ENCODE data around the gene SDC3. TPM values are rescaled to one million over a fixed set of nuclear protein-coding genes. Genes with fewer than 3 reads are reported as not detected.

The SDC3 gene
- total RNA-seq, 1 experiment from 2014 or later: 3.7 TPM

GRCh38 chr1:30850607-30851006, 58.0 kb downstream of the SDC3 start:
- ChIA-PET CTCF (no interaction called here), POLR2A (no interaction called here)
- TF ChIP-seq CTCF (IDR thresholded peaks at IDR 0.05; ENCODE audit: insufficient read depth in 1 of 2, low read depth in 1 of 2, low read length in 1 of 2, severe bottlenecking in 1 of 2, unreplicated experiment in 1 of 2): no peak
- intact Hi-C loops (cut with micrococcal nuclease; ENCODE audit: unreplicated experiment): loop anchor here (5.0 kb wide), 1 partner anchor 48 kb away; no protein-coding TSS in a partner anchor
- H3K4me1 ChIP-seq: no peaks in the 10 kb centered on the region
- Mint-ChIP-seq H3K36me3 (ENCODE audit: insufficient read depth, unreplicated experiment) (no peaks in the 10 kb centered on the region), H3K27me3 (ENCODE audit: insufficient read depth, unreplicated experiment) (peaks cover 10% of the 10 kb centered on the region), H3K9me3 (ENCODE audit: unreplicated experiment) (no peaks in the 10 kb centered on the region), H3K4me3 (ENCODE audit: unreplicated experiment) (no peak overlapping the region), H3K4me1 (ENCODE audit: low read depth, unreplicated experiment) (no peaks in the 10 kb centered on the region), H3K27ac (ENCODE audit: unreplicated experiment) (no peak overlapping the region)
- no peak overlapping the region for H3K4me3 ChIP-seq (ENCODE audit: low read depth, low read length)
- H3K9me3 ChIP-seq: no peaks in the 10 kb centered on the region
- no peaks in the 10 kb centered on the region for H3K27me3 ChIP-seq (replicated peaks; ENCODE audit: control insufficient read depth, insufficient read depth, low read length)
- no peaks in the 10 kb centered on the region for H3K36me3 ChIP-seq (ENCODE audit: control insufficient read depth, insufficient read depth, low read length)
- BruUV-seq (replicated peaks): no TSS peak
- no peak for DNase-seq

- peaks cover 5% of the 10 kb centered on the region for H3K36me3 Mint-ChIP-seq (ENCODE audit: insufficient read depth, unreplicated experiment)
- no TSS peak for BruUV-seq (replicated peaks)
- H3K4me1 Mint-ChIP-seq (ENCODE audit: low read depth, unreplicated experiment): no peaks in the 10 kb centered on the region
- TF ChIP-seq CTCF (IDR thresholded peaks at IDR 0.05; ENCODE audit: insufficient read depth in 1 of 2, low read depth in 1 of 2, low read length in 1 of 2, severe bottlenecking in 1 of 2, unreplicated experiment in 1 of 2): no peak
- no peak overlapping the region for H3K4me3 Mint-ChIP-seq (ENCODE audit: unreplicated experiment)
- DNase-seq: no peak
- H3K9me3 Mint-ChIP-seq (ENCODE audit: unreplicated experiment): no peaks in the 10 kb centered on the region
- H3K4me3 ChIP-seq (ENCODE audit: low read depth, low read length): no peak overlapping the region
- no peak overlapping the region for H3K27ac Mint-ChIP-seq (ENCODE audit: unreplicated experiment)
- no peaks in the 10 kb centered on the region for H3K9me3 ChIP-seq
- CTCF ChIA-PET: interaction anchor here (1.2 kb wide), 1 partner anchor 66 kb away, joined by 3 read pairs; no protein-coding TSS in a partner anchor
- intact Hi-C loops (cut with micrococcal nuclease; ENCODE audit: unreplicated experiment): no loop called here
- no peaks in the 10 kb centered on the region for H3K27me3 ChIP-seq (replicated peaks; ENCODE audit: control insufficient read depth, insufficient read depth, low read length)
- peaks cover 16% of the 10 kb centered on the region for H3K27me3 Mint-ChIP-seq (ENCODE audit: insufficient read depth, unreplicated experiment)
- POLR2A ChIA-PET: no interaction called here
- H3K4me1 ChIP-seq: no peaks in the 10 kb centered on the region
- no peaks in the 10 kb centered on the region for H3K36me3 ChIP-seq (ENCODE audit: control insufficient read depth, insufficient read depth, low read length)
Observed at GRCh38 chr1:30848130-30848529, 60.4 kb downstream of the SDC3 start.

- intact Hi-C loops (cut with micrococcal nuclease; ENCODE audit: unreplicated experiment): no loop called here
- Mint-ChIP-seq H3K4me1 (ENCODE audit: low read depth, unreplicated experiment) (no peaks in the 10 kb centered on the region), H3K4me3 (ENCODE audit: unreplicated experiment) (no peak overlapping the region), H3K27ac (ENCODE audit: unreplicated experiment) (no peak overlapping the region), H3K36me3 (ENCODE audit: insufficient read depth, unreplicated experiment) (peaks cover 5% of the 10 kb centered on the region), H3K9me3 (ENCODE audit: unreplicated experiment) (no peaks in the 10 kb centered on the region), H3K27me3 (ENCODE audit: insufficient read depth, unreplicated experiment) (peaks cover 16% of the 10 kb centered on the region)
- no peak for DNase-seq
- ChIA-PET CTCF (interaction anchor here (1.2 kb wide), 1 partner anchor 65 kb away, joined by 3 read pairs; no protein-coding TSS in a partner anchor), POLR2A (no interaction called here)
- Histone ChIP-seq H3K36me3 (ENCODE audit: control insufficient read depth, insufficient read depth, low read length) (no peaks in the 10 kb centered on the region), H3K9me3 (no peaks in the 10 kb centered on the region), H3K4me3 (ENCODE audit: low read depth, low read length) (no peak overlapping the region), H3K27me3 (replicated peaks; ENCODE audit: control insufficient read depth, insufficient read depth, low read length) (no peaks in the 10 kb centered on the region; the same call in 1 of the 2 replicates), H3K4me1 (no peaks in the 10 kb centered on the region)
- no peak for TF ChIP-seq CTCF (IDR thresholded peaks at IDR 0.05; ENCODE audit: insufficient read depth in 1 of 2, low read depth in 1 of 2, low read length in 1 of 2, severe bottlenecking in 1 of 2, unreplicated experiment in 1 of 2)
- no TSS peak for BruUV-seq (replicated peaks)
Observed at GRCh38 chr1:30847358-30847972, 61.1 kb downstream of the SDC3 start.
